A673 (cell line): ENCODE results near the gene IBA57. TPM values are rescaled to one million over a fixed set of nuclear protein-coding genes. Genes with fewer than 3 reads are reported as not detected.

Experiments used
- BruUV-seq: library from RNA; stranded (reverse); fragments of 400-500 nt; replicated peaks from 2 replicates; lab custom pipeline; 2021; lab: Mats Ljungman, UMichigan
- CTCF ChIA-PET: fragments of 300-600 bp; sonication (Branson Sonifier 250); formaldehyde crosslinking; loops from one replicate; lab custom pipeline; 2022; ENCODE audit warnings: antibody characterized with exemption; lab: Charles Lee
- POLR2A ChIA-PET: fragments of 300-600 bp; sonication (Branson Sonifier 250); formaldehyde crosslinking; loops from one replicate; lab custom pipeline; 2022; ENCODE audit warnings: antibody characterized with exemption; ENCODE audit not compliant: low non-redundant PET; lab: Charles Lee
- DNase-seq: peaks from one replicate; pipeline ENCODE4 v3.0.0-alpha.2; 2015; ENCODE audit warnings: low spot score
- H3K27ac ChIP-seq: fragments of 200-600 bp; sonication (generic); 2 replicates; pipeline ENCODE4 v1.5.1; 2016; ENCODE audit warnings: mixed run types, low read depth, mild to moderate bottlenecking, mixed read lengths, antibody characterized with exemption, low read length; ENCODE audit not compliant: poor library complexity, severe bottlenecking
- H3K27me3 ChIP-seq: fragments of 200-600 bp; sonication (generic); replicated peaks from 2 replicates; pipeline ENCODE4 v1.6.1; 2017; ENCODE audit warnings: mixed run types, low read depth, mild to moderate bottlenecking, mixed read lengths, antibody characterized with exemption, low read length; ENCODE audit not compliant: insufficient read depth, poor library complexity
- H3K36me3 ChIP-seq: fragments of 200-600 bp; sonication (generic); 2 replicates; pipeline ENCODE4 v1.6.1; 2016; ENCODE audit warnings: mixed run types, mild to moderate bottlenecking, mixed read lengths, antibody characterized with exemption, low read length; ENCODE audit not compliant: insufficient read depth, poor library complexity, severe bottlenecking
- H3K4me1 ChIP-seq: fragments of 200-600 bp; sonication (generic); 2 replicates; pipeline ENCODE4 v1.6.1; 2017; ENCODE audit warnings: mixed run types, mild to moderate bottlenecking, mixed read lengths, antibody characterized with exemption, low read length; ENCODE audit not compliant: insufficient read depth, poor library complexity, severe bottlenecking
- H3K4me3 ChIP-seq: fragments of 200-600 bp; sonication (generic); 2 replicates; pipeline ENCODE4 v1.5.1; 2016; ENCODE audit warnings: low read depth, mixed run types, mild to moderate bottlenecking, mixed read lengths, low read length; ENCODE audit not compliant: poor library complexity, severe bottlenecking
- H3K9me3 ChIP-seq: fragments of 200-600 bp; sonication (generic); 2 replicates; pipeline ENCODE4 v1.6.1; 2016; ENCODE audit warnings: mixed run types, low read depth, mild to moderate bottlenecking, mixed read lengths, antibody characterized with exemption, low read length; ENCODE audit not compliant: poor library complexity, severe bottlenecking
- CTCF ChIP-seq: fragments of 300-800, 200-600 bp; sonication (generic); conservative IDR thresholded peaks from 2 replicates; pipeline ENCODE4 v1.5.1; 2017; ENCODE audit warnings: low read depth, mild to moderate bottlenecking, antibody characterized with exemption, low read length, moderate library complexity, mixed read lengths
- EZH2 ChIP-seq: fragments of 200-600 bp; sonication (generic); IDR thresholded peaks from 2 replicates; pipeline ENCODE4 v1.6.1; 2017; ENCODE audit warnings: borderline replicate concordance, low read depth, mild to moderate bottlenecking, mixed read lengths, antibody characterized with exemption, low read length; ENCODE audit not compliant: poor library complexity, severe bottlenecking
- intact Hi-C: fragments of 100-400 bp; cut with micrococcal nuclease; formaldehyde crosslinking; loops from one replicate; pipeline ENCODE4 v1.10.0; 2022; ENCODE audit not compliant: unreplicated experiment
- total RNA-seq: library from RNA; stranded (reverse); gene quantifications from 2 replicates; pipeline ENCODE4 v1.2.3, GENCODE V29; 2021

IBA57 gene
- total RNA-seq, 1 experiment from 2014 or later = 12.1 TPM

GRCh38 chr1:228150120-228150460 is 15.5 kb upstream of the IBA57 start:
- H3K27me3 ChIP-seq = no peaks in the 10 kb centered on the region
- intact Hi-C loops = no loop called here
- no peak overlapping the region for H3K27ac ChIP-seq
- DNase-seq = no peak
- no peaks in the 10 kb centered on the region for H3K4me1 ChIP-seq
- ChIA-PET CTCF (no interaction called here), POLR2A (no interaction called here)
- H3K9me3 ChIP-seq = no peaks in the 10 kb centered on the region
- no TSS peak for BruUV-seq
- TF ChIP-seq CTCF = no peak
- TF ChIP-seq EZH2 = no peak
- no peak overlapping the region for H3K4me3 ChIP-seq
- H3K36me3 ChIP-seq = no peaks in the 10 kb centered on the region

- POLR2A ChIA-PET = no interaction called here
- no peak for TF ChIP-seq EZH2
- CTCF ChIA-PET = no interaction called here
- Histone ChIP-seq H3K27me3 (no peaks in the 10 kb centered on the region), H3K9me3 (no peaks in the 10 kb centered on the region), H3K36me3 (no peaks in the 10 kb centered on the region), H3K27ac (no peak overlapping the region), H3K4me1 (no peaks in the 10 kb centered on the region), H3K4me3 (no peak overlapping the region)
- no TSS peak for BruUV-seq
- DNase-seq = no peak
- intact Hi-C loops = no loop called here
Observed at GRCh38 chr1:228150461-228151179, 15.0 kb upstream of the IBA57 start.

- H3K27me3 ChIP-seq = no peaks in the 10 kb centered on the region
- H3K36me3 ChIP-seq = no peaks in the 10 kb centered on the region
- no peak for DNase-seq
- H3K4me1 ChIP-seq = no peaks in the 10 kb centered on the region
- TF ChIP-seq EZH2 = no peak
- TF ChIP-seq CTCF = no peak
- no peak overlapping the region for H3K4me3 ChIP-seq
- BruUV-seq = no TSS peak
- H3K9me3 ChIP-seq = no peaks in the 10 kb centered on the region
- no peak overlapping the region for H3K27ac ChIP-seq
- ChIA-PET POLR2A (no interaction called here), CTCF (interaction anchor here (0.6 to 0.7 kb wide), 2 partner anchors 14 to 421 kb away, joined by 3 read pairs; no protein-coding TSS in a partner anchor)
- intact Hi-C loops = no loop called here
Observed at GRCh38 chr1:228151180-228151925, 14.3 kb upstream of the IBA57 start.
